ENCODE data around the gene RHOT2. TPM values are rescaled to one million over a fixed set of nuclear protein-coding genes. Genes with fewer than 3 reads are reported as not detected.

The RHOT2 gene
- total and polyA plus RNA-seq, 2 of the 8 experiments (the other 6 are each of a cell fraction or from before 2014, with no cell fraction given) = 149 to 194 TPM

DNA sequence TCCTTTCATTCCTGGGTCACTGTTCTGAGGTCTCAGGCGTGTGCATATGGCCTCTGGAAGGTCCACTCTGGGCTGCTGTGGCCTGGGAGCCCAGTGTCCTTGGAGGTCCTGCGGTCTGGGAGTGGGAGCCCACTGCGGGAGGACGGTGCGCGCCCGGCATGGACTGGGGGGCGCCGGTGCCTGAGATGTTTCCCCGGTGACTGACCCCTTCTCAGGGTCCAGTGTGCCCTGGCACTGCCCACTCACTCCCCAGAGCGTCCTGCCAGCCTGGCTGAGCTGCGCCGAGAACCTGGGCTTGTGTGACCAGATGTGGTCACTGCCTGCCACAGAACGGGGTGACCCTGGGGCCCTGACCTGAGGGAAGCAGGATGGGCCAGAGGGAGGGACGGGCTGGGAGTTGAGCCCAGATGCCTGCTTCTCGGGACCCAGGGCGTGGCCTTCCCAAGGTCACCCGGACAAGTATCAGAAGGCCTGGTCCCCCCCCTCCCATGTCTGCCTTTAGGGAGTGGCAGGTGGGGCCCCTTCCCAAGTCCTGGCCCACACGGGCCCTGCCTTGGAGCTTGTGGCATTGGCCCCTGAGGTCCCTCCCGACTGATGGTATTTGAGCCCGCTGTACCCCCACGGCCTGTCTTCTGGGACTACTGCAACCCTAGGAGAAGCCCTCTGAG is 6.4 kb downstream of the RHOT2 start:
- H2BK12ac ChIP-seq (ENCODE audit: low read depth, low read length) = no peak overlapping the region
- H3K36me3 ChIP-seq (ENCODE audit: control insufficient read depth in 2 of 4, insufficient read depth in 4 of 4, low read length in 3 of 4) = peaks cover 14 to 44% (median 32%) of the 10 kb centered on the region in 4 experiments
- FAIRE-seq (no peak), DNase-seq (ENCODE audit: low read depth in 1 of 2, low spot score in 2 of 2) (peak in 1 of 2 experiments; percentile 55)
- H3K23me2 ChIP-seq (ENCODE audit: low read depth, low read length) = peaks cover 7% of the 10 kb centered on the region
- no peak overlapping the region for H2AK5ac ChIP-seq (ENCODE audit: low read depth, low read length)
- no peak for TF ChIP-seq EP300 (IDR thresholded peaks at IDR 0.05; ENCODE audit: borderline replicate concordance in 1 of 2, low read depth in 2 of 2, low read length in 2 of 2)
- TF ChIP-seq BCL11A (IDR thresholded peaks at IDR 0.05; ENCODE audit: low read depth in 2 of 2, low read length in 2 of 2) = no peak
- no peak for TF ChIP-seq SP2 (IDR thresholded peaks at IDR 0.05; ENCODE audit: low read length)
- TF ChIP-seq, protein P1, sequence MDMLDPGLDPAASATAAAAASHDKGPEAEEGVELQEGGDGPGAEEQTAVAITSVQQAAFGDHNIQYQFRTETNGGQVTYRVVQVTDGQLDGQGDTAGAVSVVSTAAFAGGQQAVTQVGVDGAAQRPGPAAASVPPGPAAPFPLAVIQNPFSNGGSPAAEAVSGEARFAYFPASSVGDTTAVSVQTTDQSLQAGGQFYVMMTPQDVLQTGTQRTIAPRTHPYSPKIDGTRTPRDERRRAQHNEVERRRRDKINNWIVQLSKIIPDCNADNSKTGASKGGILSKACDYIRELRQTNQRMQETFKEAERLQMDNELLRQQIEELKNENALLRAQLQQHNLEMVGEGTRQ (IDR thresholded peaks at IDR 0.05; ENCODE audit: low read length) = no peak
- no peak for TF ChIP-seq CBX8 (IDR thresholded peaks at IDR 0.05; ENCODE audit: borderline replicate concordance, low read depth, low read length)
- TF ChIP-seq GABPA (IDR thresholded peaks at IDR 0.05; ENCODE audit: borderline replicate concordance, insufficient read depth, low read length) = no peak
- no peak for TF ChIP-seq CTBP2 (IDR thresholded peaks at IDR 0.05; ENCODE audit: borderline replicate concordance, insufficient read depth, insufficient read length, low read length)
- TF ChIP-seq MAFK (IDR thresholded peaks at IDR 0.05; ENCODE audit: low read depth, low read length) = no peak
- no peak overlapping the region for H4K5ac ChIP-seq (ENCODE audit: insufficient read length, low read depth, low read length)
- H3K4ac ChIP-seq (replicated peaks; ENCODE audit: insufficient read length, low read depth, low read length) = no peak overlapping the region
- peak overlapping the region; percentile 60; the same call in 1 of the 2 replicates for H3K18ac ChIP-seq (ENCODE audit: extremely low read depth, low read length)
- H3K79me1 ChIP-seq (ENCODE audit: low read depth, low read length) = peaks cover 3% of the 10 kb centered on the region
- no peak overlapping the region for H2BK20ac ChIP-seq (ENCODE audit: low read length)
- no peaks in the 10 kb centered on the region for H3K9me3 ChIP-seq (ENCODE audit: insufficient read depth in 2 of 2, low read depth in 1 of 2, low read length in 1 of 2)
- peaks cover 5 to 27% of the 10 kb centered on the region in 2 experiments for H4K20me1 ChIP-seq (replicated peaks in 1 of 2; ENCODE audit: control insufficient read depth in 1 of 2, insufficient read depth in 2 of 2, low read length in 2 of 2)
- H3K79me2 ChIP-seq (ENCODE audit: control insufficient read depth in 1 of 2, insufficient read depth in 2 of 2, low read length in 2 of 2) = peaks cover 0 to 2% of the 10 kb centered on the region in 2 experiments; a peak in 1 of 4 replicates
- WGBS, 2 experiments (ENCODE audit: extremely low coverage in 1 of 2, insufficient coverage in 1 of 2, insufficient read length in 1 of 2, insufficient replicate concordance in 2 of 2, low coverage in 1 of 2, low lambda C conversion rate in 2 of 2, missing lambda C conversion rate in 1 of 2) = 88% methylated on average over 21 of the region's 22 CpGs; no CpG with 5 or more reads in 1 of the 2 experiments
- POLR2A ChIA-PET (ENCODE audit: partially characterized antibody) = interaction anchor here (1.2 to 17.4 kb wide), 16 partner anchors 4 to 121 kb away, joined by 3 to 214 read pairs (median 6); partner anchors contain the start of genes CCDC78, JMJD8, METRN and METTL26
- H3K56ac ChIP-seq (replicated peaks; ENCODE audit: insufficient read length, low read depth, low read length) = no peak overlapping the region
- no peak overlapping the region for H2BK120ac ChIP-seq (replicated peaks; ENCODE audit: low read depth, low read length)
- no peak overlapping the region for H4K91ac ChIP-seq (replicated peaks; ENCODE audit: insufficient read length, low read length)
- H3K14ac ChIP-seq (ENCODE audit: insufficient read length) = no peak overlapping the region
- CTCF ChIA-PET (ENCODE audit: partially characterized antibody) = interaction anchor here (0.9 to 12.0 kb wide), 7 partner anchors 14 to 111 kb away, joined by 3 to 75 read pairs (median 3); partner anchors contain the start of gene WDR24
- peak overlapping the region; percentile 79 to 99 for H3K4me2 ChIP-seq (ENCODE audit: insufficient read depth in 1 of 2, low read depth in 2 of 2, low read length in 2 of 2)
- peak overlapping the region; percentile 56; the same call in 1 of the 2 replicates for H2BK5ac ChIP-seq (ENCODE audit: low read depth, low read length)
- H3K9ac ChIP-seq (replicated peaks in 1 of 4; ENCODE audit: extremely low read depth in 1 of 4, low read depth in 3 of 4, low read length in 3 of 4) = no peak overlapping the region
- H3K23ac ChIP-seq (ENCODE audit: insufficient read length) = no peak overlapping the region
- H3K27ac ChIP-seq (ENCODE audit: low read depth, low read length) = no peak overlapping the region
- no peak overlapping the region for H2AFZ ChIP-seq (ENCODE audit: low read length)
- peaks cover 0 to 2% (median 0%) of the 10 kb centered on the region in 4 experiments; a peak in 2 of 7 replicates for H3K27me3 ChIP-seq (replicated peaks in 1 of 4; ENCODE audit: control insufficient read depth in 3 of 4, extremely low read depth in 1 of 4, insufficient read depth in 3 of 4, low read length in 3 of 4)
- no peak overlapping the region; the same call in 1 of the 2 replicates for H4K8ac ChIP-seq (ENCODE audit: extremely low read depth, insufficient read depth, low read length)
- H3K4me1 ChIP-seq (replicated peaks in 1 of 4; ENCODE audit: control insufficient read depth in 3 of 4, insufficient read depth in 4 of 4, low read length in 3 of 4) = peaks cover 0 to 28% (median 22%) of the 10 kb centered on the region in 4 experiments; a peak in 6 of 7 replicates
- H2BK15ac ChIP-seq (ENCODE audit: low read length) = no peak overlapping the region
- H3K4me3 ChIP-seq (ENCODE audit: extremely low read depth in 1 of 4, insufficient read depth in 2 of 4, low read depth in 3 of 4, low read length in 4 of 4) = peak overlapping the region in 2 of 4 experiments; percentile 56 to 74; a peak in 3 of 8 replicates

All from H1 (cell line).